Cardiac fibroblast (primary cell): Measurements from ENCODE around the gene OR6B2.

Experiments
- DNase-seq, 2 donors: peaks; one replicate each; pipeline versions ENCODE4 v3.0.0 to v3.0.0-alpha.2; 2010; ENCODE audit warnings: low read depth in 2 of 2
- H3K4me3 ChIP-seq, 2 donors: replicated peaks in 1 of 2; 1 replicate in 1 of 2; 2 replicates in 1 of 2; pipeline ENCODE4 v1.5.1; 2011; ENCODE audit warnings: low read depth in 2 of 2, low read length in 2 of 2, mild to moderate bottlenecking in 2 of 2, moderate library complexity in 1 of 2
- CTCF ChIP-seq: IDR thresholded peaks from one replicate; pipeline ENCODE4 v1.5.1; 2011; ENCODE audit warnings: low read depth, mild to moderate bottlenecking, low read length, inconsistent platforms

Gene OR6B2

GRCh38 chr2:239997686-239998409 lies 32.4 kb downstream of the OR6B2 start:
- no peak overlapping the region for H3K4me3 ChIP-seq
- no peak for TF ChIP-seq CTCF
- no peak for DNase-seq

GRCh38 chr2:239994086-239994485 lies 36.1 kb downstream of the OR6B2 start:
- no peak for TF ChIP-seq CTCF
- DNase-seq, result no peak
- no peak overlapping the region for H3K4me3 ChIP-seq

- no peak for TF ChIP-seq CTCF
- H3K4me3 ChIP-seq, result no peak overlapping the region
- DNase-seq, result no peak
Observed at GRCh38 chr2:239993291-239993690, 36.9 kb downstream of the OR6B2 start.

- DNase-seq, result peak; percentile 78 to 79
- peak; percentile 71 for TF ChIP-seq CTCF
- H3K4me3 ChIP-seq, result no peak overlapping the region
Observed at GRCh38 chr2:239991689-239992314, 38.4 kb downstream of the OR6B2 start.

GRCh38 chr2:239990966-239991365 lies 39.3 kb downstream of the OR6B2 start:
- H3K4me3 ChIP-seq, result no peak overlapping the region
- TF ChIP-seq CTCF, result no peak
- DNase-seq, result no peak

GRCh38 chr2:239985356-239985755 lies 44.9 kb downstream of the OR6B2 start:
- H3K4me3 ChIP-seq, result no peak overlapping the region
- peak; percentile 5 to 9 for DNase-seq

More at GRCh38 chr2:239985356-239985755, 44.9 kb downstream of the OR6B2 start:
- no peak for TF ChIP-seq CTCF
